Spleen (tissue), 7 donors: Measurements from ENCODE around the gene RAB12.

Source experiments
- CTCF ChIP-seq, 11 experiments: fragments of 200-600 bp in 7 of 11; fragments of 450-650 bp in 4 of 11; sonication (generic) in 4 of 11; IDR thresholded peaks in 8 of 11; conservative IDR thresholded peaks in 3 of 11; 1 replicate in 7 of 11; 2 replicates in 4 of 11; pipeline versions ENCODE4 v1.4.0 to v1.8.0; 2016 to 2021; ENCODE audit warnings: antibody characterized with exemption in 11 of 11, inconsistent platforms in 4 of 11, mild to moderate bottlenecking in 1 of 11
- POLR2A ChIP-seq, 3 donors: fragments of 450-650 bp; IDR thresholded peaks; one replicate each; pipeline ENCODE4 v1.5.1; 2017; ENCODE audit warnings: antibody characterized with exemption in 3 of 3, mild to moderate bottlenecking in 1 of 3
- donor health status: DM: no; HTN: no; CAD: no; lungs with moderate emphysema.
- donor health status: DM: no; HTN: no; CAD: no.
- donor health status: DM: no; HTN: no; CAD: no.

GRCh38 chr18:8601277-8602032, 7.8 kb upstream of the RAB12 start:
- TF ChIP-seq CTCF (IDR thresholded peaks at IDR 0.05 in 8 of 11, conservative IDR thresholded peaks at IDR 0.05 in 3 of 11) (no peak), POLR2A (IDR thresholded peaks at IDR 0.05) (no peak)
